Measurements from ENCODE around the gene CDKN1C.

DNA sequence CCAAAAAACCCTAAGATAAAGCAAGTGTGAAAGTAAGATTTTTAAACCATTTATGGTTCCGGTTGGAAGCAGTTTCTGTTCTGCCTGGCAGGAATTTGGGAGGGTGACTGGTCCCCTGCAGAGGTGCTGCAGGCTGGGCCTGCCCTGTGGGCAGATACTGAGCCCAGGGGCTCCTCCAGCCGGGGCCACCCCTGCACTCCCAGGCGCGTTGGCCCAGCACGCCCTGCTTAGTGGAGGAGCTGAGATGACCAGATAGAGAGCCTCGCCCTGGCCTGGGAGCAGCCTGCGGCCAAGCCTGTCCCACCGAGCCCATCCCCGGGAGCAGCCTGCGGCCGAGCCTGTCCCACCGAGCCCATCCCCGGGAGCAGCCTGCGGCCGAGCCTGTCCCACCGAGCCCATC, 35.7 kb upstream of the CDKN1C start:
- no peak for TF ChIP-seq POLR2A (IDR thresholded peaks at IDR 0.05)
- TF ChIP-seq, protein P1, sequence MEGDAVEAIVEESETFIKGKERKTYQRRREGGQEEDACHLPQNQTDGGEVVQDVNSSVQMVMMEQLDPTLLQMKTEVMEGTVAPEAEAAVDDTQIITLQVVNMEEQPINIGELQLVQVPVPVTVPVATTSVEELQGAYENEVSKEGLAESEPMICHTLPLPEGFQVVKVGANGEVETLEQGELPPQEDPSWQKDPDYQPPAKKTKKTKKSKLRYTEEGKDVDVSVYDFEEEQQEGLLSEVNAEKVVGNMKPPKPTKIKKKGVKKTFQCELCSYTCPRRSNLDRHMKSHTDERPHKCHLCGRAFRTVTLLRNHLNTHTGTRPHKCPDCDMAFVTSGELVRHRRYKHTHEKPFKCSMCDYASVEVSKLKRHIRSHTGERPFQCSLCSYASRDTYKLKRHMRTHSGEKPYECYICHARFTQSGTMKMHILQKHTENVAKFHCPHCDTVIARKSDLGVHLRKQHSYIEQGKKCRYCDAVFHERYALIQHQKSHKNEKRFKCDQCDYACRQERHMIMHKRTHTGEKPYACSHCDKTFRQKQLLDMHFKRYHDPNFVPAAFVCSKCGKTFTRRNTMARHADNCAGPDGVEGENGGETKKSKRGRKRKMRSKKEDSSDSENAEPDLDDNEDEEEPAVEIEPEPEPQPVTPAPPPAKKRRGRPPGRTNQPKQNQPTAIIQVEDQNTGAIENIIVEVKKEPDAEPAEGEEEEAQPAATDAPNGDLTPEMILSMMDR (IDR thresholded peaks at IDR 0.05), result no peak

Measured in adrenal gland (tissue), 5 donors.